A549 (cell line): Measurements from ENCODE around the gene PRUNE2. TPM values are rescaled to one million over a fixed set of nuclear protein-coding genes. Genes with fewer than 3 reads are reported as not detected.

Experiments
- ATAC-seq, 2 experiments: fragments of 200-7000 bp in 1 of 2; fragments of >200 bp in 1 of 2; cut with Nextera tagmentation in 1 of 2; cut with Tn5 transposase in 1 of 2; 3 replicates each; pipeline versions ENCODE4 v1.8.0 to v1.9.1; 2018 to 2020; ENCODE audit warnings: mild to moderate bottlenecking in 1 of 2, moderate library complexity in 1 of 2
- CTCF ChIA-PET: fragments of 300-600 bp; sonication (Branson Sonifier 250); formaldehyde crosslinking; extraction: SDS; loops from one replicate; lab custom pipeline; 2021; ENCODE audit warnings: antibody characterized with exemption, inconsistent platforms; lab: Yijun Ruan, JAX
- POLR2A ChIA-PET: fragments of 350-600 bp; formaldehyde crosslinking; extraction: SDS; loops from one replicate; lab custom pipeline; 2021; ENCODE audit warnings: antibody characterized with exemption, inconsistent platforms; lab: Yijun Ruan, JAX
- DNase-seq, 2 experiments: peaks; one replicate each; pipeline versions ENCODE4 v3.0.0 to v3.0.0-alpha.2; 2011 to 2016; ENCODE audit warnings: low read depth in 1 of 2, low spot score in 1 of 2
- FAIRE-seq: peaks from 2 replicates; lab custom pipeline; 2011; peaks lifted over from hg19 to GRCh38; lab: Jason Lieb, UNC
- H3K27ac ChIP-seq, 2 experiments: fragments of >200 bp; sonication (Bioruptor Twin); formaldehyde crosslinking; 3 replicates each; pipeline ENCODE4 v1.5.1; 2016 to 2017
- H3K4me1 ChIP-seq: fragments of >200 bp; sonication (Bioruptor Twin); formaldehyde crosslinking; 3 replicates; pipeline ENCODE4 v1.6.1; 2016
- H3K4me2 ChIP-seq: fragments of >200 bp; sonication (Bioruptor Twin); formaldehyde crosslinking; 3 replicates; pipeline ENCODE4 v1.6.1; 2016
- H3K4me3 ChIP-seq: fragments of >200 bp; sonication (Bioruptor Twin); formaldehyde crosslinking; 3 replicates; pipeline ENCODE4 v1.5.1; 2016
- H3K9me3 ChIP-seq: fragments of >200 bp; sonication (Bioruptor Twin); formaldehyde crosslinking; 3 replicates; pipeline ENCODE4 v1.6.1; 2016
- BHLHE40 ChIP-seq: IDR thresholded peaks from 2 replicates; pipeline ENCODE4 v1.6.1; 2012; ENCODE audit warnings: low read depth, low read length, inconsistent platforms
- CBX2 ChIP-seq: fragments of 200-600 bp; sonication (generic); IDR thresholded peaks from 2 replicates; pipeline ENCODE4 v1.6.1; 2016; ENCODE audit warnings: low read depth, mild to moderate bottlenecking, borderline replicate concordance
- CEBPB ChIP-seq, 2 experiments: fragments of >200 bp in 1 of 2; sonication (Bioruptor Twin) in 1 of 2; formaldehyde crosslinking in 1 of 2; IDR thresholded peaks; 2 replicates each; pipeline ENCODE4 v1.6.1; 2012 to 2016
- CHD2 ChIP-seq: fragments of 150-350 bp; IDR thresholded peaks from 2 replicates; pipeline ENCODE4 v1.6.1; 2014; ENCODE audit warnings: low read length; ENCODE audit not compliant: partially characterized antibody
- CTCF ChIP-seq: fragments of >200 bp; sonication (Bioruptor Twin); formaldehyde crosslinking; IDR thresholded peaks from 3 replicates; pipeline ENCODE4 v1.5.1; 2016
- ELK1 ChIP-seq: fragments of 150-350 bp; IDR thresholded peaks from 2 replicates; pipeline ENCODE4 v1.6.1; 2014; ENCODE audit warnings: low read depth, mild to moderate bottlenecking, low read length
- EP300 ChIP-seq, 2 experiments: fragments of >200 bp; sonication (Bioruptor Twin); formaldehyde crosslinking; IDR thresholded peaks; 2 replicates in 1 of 2; 3 replicates in 1 of 2; pipeline ENCODE4 v1.6.1; 2016 to 2017
- FOSL2 ChIP-seq, 2 experiments: fragments of 450-650 bp in 1 of 2; fragments of >200 bp in 1 of 2; sonication (Bioruptor Twin) in 1 of 2; formaldehyde crosslinking; IDR thresholded peaks; 2 replicates each; pipeline versions ENCODE4 v1.5.0 to v1.6.1; 2016 to 2020; ENCODE audit warnings: mild to moderate bottlenecking in 1 of 2, moderate library complexity in 1 of 2
- GATA3 ChIP-seq: IDR thresholded peaks from 2 replicates; pipeline ENCODE4 v1.6.1; 2012; ENCODE audit warnings: borderline replicate concordance
- HMGXB4 ChIP-seq: fragments of 250-450 bp; sonication (Bioruptor Pico); IDR thresholded peaks from 2 replicates; pipeline ENCODE4 v1.5.0; 2021; ENCODE audit warnings: mild to moderate bottlenecking, moderate library complexity, borderline replicate concordance
- HOXA7 ChIP-seq: fragments of 250-450 bp; sonication (Bioruptor Pico); IDR thresholded peaks from 2 replicates; pipeline ENCODE4 v1.5.0; 2020; ENCODE audit warnings: mild to moderate bottlenecking, moderate library complexity
- HOXB13 ChIP-seq: fragments of 250-450 bp; sonication (Bioruptor Pico); IDR thresholded peaks from 2 replicates; pipeline ENCODE4 v1.5.0; 2020; ENCODE audit warnings: low read depth, mild to moderate bottlenecking, moderate library complexity
- HOXB5 ChIP-seq: fragments of 250-450 bp; sonication (Bioruptor Pico); IDR thresholded peaks from 2 replicates; pipeline ENCODE4 v1.5.0; 2020; ENCODE audit warnings: mild to moderate bottlenecking, moderate library complexity
- KDM1A ChIP-seq: fragments of 200-600 bp; sonication (generic); IDR thresholded peaks from 2 replicates; pipeline ENCODE4 v1.6.1; 2016; ENCODE audit warnings: low read depth, mild to moderate bottlenecking
- KDM5A ChIP-seq: fragments of 200-600 bp; sonication (generic); IDR thresholded peaks from 2 replicates; pipeline ENCODE4 v1.6.1; 2016; ENCODE audit warnings: antibody characterized with exemption, mild to moderate bottlenecking
- MAFK ChIP-seq: fragments of 450-650 bp; IDR thresholded peaks from 2 replicates; pipeline ENCODE4 v1.6.1; 2014; ENCODE audit not compliant: partially characterized antibody
- MAX ChIP-seq: IDR thresholded peaks from 2 replicates; pipeline ENCODE4 v1.6.1; 2012
- MAZ ChIP-seq: fragments of 150-350 bp; IDR thresholded peaks from 2 replicates; pipeline ENCODE4 v1.6.1; 2014; ENCODE audit warnings: antibody characterized with exemption, low read depth, low read length, borderline replicate concordance
- MYC ChIP-seq: IDR thresholded peaks from 2 replicates; pipeline ENCODE4 v1.6.1; 2012; ENCODE audit warnings: mild to moderate bottlenecking, inconsistent platforms, low read length, improper control_type of control experiment, borderline replicate concordance
- PBX3 ChIP-seq: IDR thresholded peaks from 2 replicates; pipeline ENCODE4 v1.6.1; 2012
- PHF8 ChIP-seq: fragments of 200-600 bp; sonication (generic); IDR thresholded peaks from 2 replicates; pipeline ENCODE4 v1.6.1; 2016; ENCODE audit warnings: low read depth, mild to moderate bottlenecking, antibody characterized with exemption, moderate library complexity, borderline replicate concordance
- POLR2A ChIP-seq: IDR thresholded peaks from 2 replicates; pipeline ENCODE4 v1.6.1; 2012; ENCODE audit warnings: mild to moderate bottlenecking, low read length
- POLR2AphosphoS2 ChIP-seq: conservative IDR thresholded peaks from 2 replicates; pipeline ENCODE4 v1.6.1; 2012; ENCODE audit warnings: low read length, improper control_type of control experiment, inconsistent platforms
- TFCP2L1 ChIP-seq: fragments of 250-450 bp; sonication (Bioruptor Pico); IDR thresholded peaks from 2 replicates; pipeline ENCODE4 v1.5.0; 2021; ENCODE audit warnings: mild to moderate bottlenecking
- USF2 ChIP-seq: fragments of 450-650 bp; IDR thresholded peaks from 2 replicates; pipeline ENCODE4 v1.6.1; 2014; ENCODE audit warnings: antibody characterized with exemption
- ZFP36 ChIP-seq: fragments of 450-650 bp; IDR thresholded peaks from 2 replicates; pipeline ENCODE4 v1.6.1; 2014; ENCODE audit warnings: borderline replicate concordance; ENCODE audit not compliant: partially characterized antibody
- ZSCAN20 ChIP-seq: fragments of 250-450 bp; sonication (Bioruptor Pico); IDR thresholded peaks from 2 replicates; pipeline ENCODE4 v1.8.0; 2022; ENCODE audit warnings: mild to moderate bottlenecking, moderate library complexity
- WGBS: methylation state at CpG from one replicate; pipeline ENCODE4 v1.1.6; 2017; ENCODE audit errors: missing lambda C conversion rate; 5-methylcytosine and 5-hydroxymethylcytosine counted together
- polyA plus RNA-seq, 4 experiments: library from polyadenylated mRNA; depleted of rRNA in 3 of 4; stranded (reverse); fragments of >200 nt; fragmentation: RNase III in 1 of 4; extraction: RNeasy Plus Mini Kit Qiagen cat#74134 plus additional on column Dnase treatment in 1 of 4; gene quantifications; 2 replicates in 3 of 4; 3 replicates in 1 of 4; pipeline ENCODE4 v1.2.3, GENCODE V29; 2011 to 2017

Gene PRUNE2
- polyA plus RNA-seq, 2 of the 4 experiments (the other 2 are of a cell fraction) = 0.04 TPM; not detected in 1

GRCh38 chr9:76902395-76902794 is 3.5 kb downstream of the PRUNE2 start:
- no peak for DNase-seq
- POLR2A ChIA-PET = no interaction called here
- no peak for ATAC-seq
- Histone ChIP-seq H3K27ac (no peak overlapping the region), H3K4me2 (no peak overlapping the region)
- TF ChIP-seq MYC (no peak), ZFP36 (no peak), HOXA7 (no peak), CEBPB (IDR thresholded peaks at IDR 0.05) (no peak), CBX2 (no peak), FOSL2 (IDR thresholded peaks at IDR 0.05) (no peak), FOSL2 (CRISPR knock-in tag; IDR thresholded peaks at IDR 0.05) (no peak), MAX (no peak), PBX3 (no peak), HOXB13 (CRISPR knock-in tag) (no peak), HOXB5 (no peak)
- TF ChIP-seq, all 56 proteins: peak for 0
- H3K4me3 ChIP-seq = no peak overlapping the region
- H3K4me1 ChIP-seq = no peaks in the 10 kb centered on the region; the same call in 2 of the 3 replicates
- H3K9me3 ChIP-seq = no peaks in the 10 kb centered on the region
- 37% methylated on average over 6 of the region's 6 CpGs for WGBS
- CTCF ChIA-PET = interaction anchor here (0.6 to 1.2 kb wide), 2 partner anchors 19 to 92 kb away, joined by 3 to 5 read pairs; no protein-coding TSS in a partner anchor
- no peak for FAIRE-seq

- ChIA-PET POLR2A (no interaction called here), CTCF (interaction anchor here (0.6 to 1.7 kb wide), 3 partner anchors 19 to 92 kb away, joined by 3 to 5 read pairs (median 3); no protein-coding TSS in a partner anchor)
- DNase-seq (no peak), FAIRE-seq (no peak), ATAC-seq (no peak)
- no peak overlapping the region for H3K4me3 ChIP-seq
- no peak overlapping the region for H3K4me2 ChIP-seq
- no peak overlapping the region for H3K27ac ChIP-seq
- TF ChIP-seq KDM1A = no peak
- no peak for TF ChIP-seq MAFK
- TF ChIP-seq USF2 = no peak
- no peak for TF ChIP-seq CTCF
- no peak for TF ChIP-seq FOSL2 (IDR thresholded peaks at IDR 0.05)
- no peak for TF ChIP-seq FOSL2 (CRISPR knock-in tag; IDR thresholded peaks at IDR 0.05)
- no peak for TF ChIP-seq EP300 (IDR thresholded peaks at IDR 0.05)
- TF ChIP-seq KDM5A = no peak
- no peak for TF ChIP-seq CHD2
- TF ChIP-seq CBX2 = no peak
- TF ChIP-seq POLR2A = no peak
- no peak for TF ChIP-seq POLR2AphosphoS2
- TF ChIP-seq ZSCAN20 = no peak
- TF ChIP-seq ELK1 = no peak
- no peak for TF ChIP-seq MAX
- no peak for TF ChIP-seq HMGXB4
- TF ChIP-seq PHF8 = no peak
- TF ChIP-seq MAZ = no peak
- no peak for TF ChIP-seq TFCP2L1
- no peak for TF ChIP-seq BHLHE40
- no peak for TF ChIP-seq GATA3
- WGBS = 71% methylated on average over 1 of the region's 2 CpGs
- no peaks in the 10 kb centered on the region for H3K9me3 ChIP-seq
- no peaks in the 10 kb centered on the region; the same call in 2 of the 3 replicates for H3K4me1 ChIP-seq
Observed at GRCh38 chr9:76901801-76902200, 4.1 kb downstream of the PRUNE2 start.
